ENCODE data around the gene BACH1. TPM values are rescaled to one million over a fixed set of nuclear protein-coding genes. Genes with fewer than 3 reads are reported as not detected.

BACH1 gene
- total and polyA plus RNA-seq, 7 donors, result 9.8 to 115 (median 48.3) TPM

DNA sequence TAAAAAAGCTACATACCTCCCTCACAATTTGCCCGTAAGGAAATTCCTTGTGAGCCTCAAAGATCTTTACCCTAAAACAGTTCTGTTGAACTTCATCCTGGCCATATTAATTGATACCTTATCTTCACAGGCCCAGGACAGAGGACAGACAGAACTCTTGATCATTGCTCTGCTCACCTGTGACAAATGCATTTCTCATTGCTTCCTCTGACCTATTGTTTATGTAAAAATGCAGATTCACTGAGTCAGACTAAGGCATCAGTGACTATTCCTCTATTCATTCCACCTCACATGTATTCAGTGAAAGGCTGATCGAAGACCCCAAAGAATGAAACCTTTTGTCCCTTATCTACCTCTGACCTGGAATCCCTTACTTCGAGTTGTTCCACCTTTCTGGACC lies 61.0 kb downstream of the BACH1 start:
- intact Hi-C loops (cut with DNase I), result no loop called here
- H3K27me3 ChIP-seq (ENCODE audit: insufficient read depth in 3 of 3, low read length in 2 of 3), result no peaks in the 10 kb centered on the region
- no peak overlapping the region for H3K4me3 ChIP-seq
- 94 to 97% (median 94%) methylated on average over 3 of the region's 3 CpGs for WGBS, 3 donors
- H3K36me3 ChIP-seq (ENCODE audit: insufficient read depth in 1 of 2, low read depth in 1 of 2), result peaks cover 0 to 26% of the 10 kb centered on the region in 2 donors
- H3K9me3 ChIP-seq, result no peaks in the 10 kb centered on the region
- DNase-seq (no peak), ATAC-seq (no peak)
- no peak overlapping the region for H3K27ac ChIP-seq
- TF ChIP-seq, protein P1, sequence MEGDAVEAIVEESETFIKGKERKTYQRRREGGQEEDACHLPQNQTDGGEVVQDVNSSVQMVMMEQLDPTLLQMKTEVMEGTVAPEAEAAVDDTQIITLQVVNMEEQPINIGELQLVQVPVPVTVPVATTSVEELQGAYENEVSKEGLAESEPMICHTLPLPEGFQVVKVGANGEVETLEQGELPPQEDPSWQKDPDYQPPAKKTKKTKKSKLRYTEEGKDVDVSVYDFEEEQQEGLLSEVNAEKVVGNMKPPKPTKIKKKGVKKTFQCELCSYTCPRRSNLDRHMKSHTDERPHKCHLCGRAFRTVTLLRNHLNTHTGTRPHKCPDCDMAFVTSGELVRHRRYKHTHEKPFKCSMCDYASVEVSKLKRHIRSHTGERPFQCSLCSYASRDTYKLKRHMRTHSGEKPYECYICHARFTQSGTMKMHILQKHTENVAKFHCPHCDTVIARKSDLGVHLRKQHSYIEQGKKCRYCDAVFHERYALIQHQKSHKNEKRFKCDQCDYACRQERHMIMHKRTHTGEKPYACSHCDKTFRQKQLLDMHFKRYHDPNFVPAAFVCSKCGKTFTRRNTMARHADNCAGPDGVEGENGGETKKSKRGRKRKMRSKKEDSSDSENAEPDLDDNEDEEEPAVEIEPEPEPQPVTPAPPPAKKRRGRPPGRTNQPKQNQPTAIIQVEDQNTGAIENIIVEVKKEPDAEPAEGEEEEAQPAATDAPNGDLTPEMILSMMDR (IDR thresholded peaks at IDR 0.05), result no peak
- H3K4me1 ChIP-seq, result no peaks in the 10 kb centered on the region

DNA sequence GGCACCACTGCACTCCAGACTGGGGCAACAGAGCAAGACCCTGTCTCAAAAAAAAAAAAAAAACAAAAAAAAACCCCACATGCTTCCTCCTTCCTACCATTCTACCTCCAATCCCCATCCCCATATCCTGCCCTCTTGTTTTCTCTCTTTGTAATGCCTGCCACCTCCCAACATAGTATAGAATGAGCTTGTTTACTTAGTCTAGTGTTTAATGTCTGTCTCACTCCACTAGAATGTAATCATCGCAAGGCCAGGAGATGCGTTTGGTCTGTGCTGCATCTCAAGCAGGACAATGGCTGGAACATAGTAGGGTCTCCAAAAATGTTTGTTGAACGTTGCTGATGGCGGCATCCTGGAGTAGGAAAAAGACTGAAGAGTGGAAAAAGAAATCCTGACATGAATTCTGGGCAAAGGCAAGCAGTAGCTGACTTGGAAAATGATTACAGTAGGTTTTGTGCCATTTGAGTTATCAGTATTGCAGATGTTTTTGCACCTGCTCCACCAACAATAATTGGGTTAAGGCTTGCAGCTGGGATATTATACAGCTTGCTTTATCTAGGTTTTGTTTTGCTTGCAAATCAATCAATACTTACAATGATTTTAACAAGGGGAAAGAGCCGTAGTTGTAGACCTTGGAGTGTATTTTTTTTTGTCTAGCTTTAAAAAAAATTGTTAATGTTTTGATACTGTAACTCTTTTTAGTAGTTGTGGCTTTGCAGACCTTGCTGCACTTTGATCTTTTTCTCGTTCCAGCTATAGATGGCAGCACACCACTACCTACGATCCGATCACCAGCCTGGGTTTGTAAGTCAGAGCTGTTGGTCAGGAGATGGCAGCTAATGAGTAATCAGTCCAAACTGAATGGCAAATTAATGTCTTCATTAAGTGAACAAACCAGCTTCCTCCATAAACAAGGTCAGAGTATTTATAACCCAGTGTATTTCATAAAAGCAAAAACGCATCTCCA lies 62.4 kb downstream of the BACH1 start:
- Histone ChIP-seq H3K36me3 (ENCODE audit: insufficient read depth in 1 of 2, low read depth in 1 of 2) (peaks cover 0 to 22% of the 10 kb centered on the region in 2 donors), H3K9me3 (no peaks in the 10 kb centered on the region), H3K4me1 (no peaks in the 10 kb centered on the region), H3K27me3 (ENCODE audit: insufficient read depth in 3 of 3, low read length in 2 of 3) (no peaks in the 10 kb centered on the region), H3K4me3 (no peak overlapping the region), H3K27ac (no peak overlapping the region)
- TF ChIP-seq, protein P1 (IDR thresholded peaks at IDR 0.05), result no peak
- intact Hi-C loops (cut with DNase I), result no loop called here
- no peak for DNase-seq
- 79 to 81% (median 81%) methylated on average over 9 of the region's 9 CpGs for WGBS, 3 donors
- ATAC-seq, result no peak

DNA sequence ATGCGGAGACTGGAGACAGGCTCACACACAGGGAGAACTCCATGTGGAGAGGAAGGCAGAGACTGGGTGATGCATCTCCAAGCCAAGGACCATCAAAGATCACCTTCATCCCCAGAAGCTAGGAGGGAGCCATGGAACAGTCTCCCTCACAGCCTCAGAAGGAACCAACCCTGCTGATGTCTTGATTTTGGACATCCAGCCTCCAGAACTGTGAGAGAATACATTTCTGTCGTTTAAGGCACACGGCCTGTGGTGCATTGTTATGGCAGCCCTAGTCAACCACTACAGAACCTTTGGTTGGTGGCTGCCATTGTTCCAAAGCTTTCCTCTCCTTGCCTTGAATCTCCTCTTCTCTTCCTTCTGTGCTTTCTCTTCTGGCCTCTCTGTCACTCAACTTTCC lies 64.0 kb downstream of the BACH1 start:
- Histone ChIP-seq H3K36me3 (ENCODE audit: insufficient read depth in 1 of 2, low read depth in 1 of 2) (peaks cover 0 to 22% of the 10 kb centered on the region in 2 donors), H3K4me3 (no peak overlapping the region), H3K9me3 (no peaks in the 10 kb centered on the region), H3K4me1 (no peaks in the 10 kb centered on the region), H3K27ac (no peak overlapping the region), H3K27me3 (ENCODE audit: insufficient read depth in 3 of 3, low read length in 2 of 3) (no peaks in the 10 kb centered on the region)
- WGBS, 3 donors, result 97 to 100% (median 99%) methylated on average over 3 of the region's 3 CpGs
- ATAC-seq (no peak), DNase-seq (no peak)
- TF ChIP-seq, protein P1 (IDR thresholded peaks at IDR 0.05), result no peak
- intact Hi-C loops (cut with DNase I), result no loop called here

DNA sequence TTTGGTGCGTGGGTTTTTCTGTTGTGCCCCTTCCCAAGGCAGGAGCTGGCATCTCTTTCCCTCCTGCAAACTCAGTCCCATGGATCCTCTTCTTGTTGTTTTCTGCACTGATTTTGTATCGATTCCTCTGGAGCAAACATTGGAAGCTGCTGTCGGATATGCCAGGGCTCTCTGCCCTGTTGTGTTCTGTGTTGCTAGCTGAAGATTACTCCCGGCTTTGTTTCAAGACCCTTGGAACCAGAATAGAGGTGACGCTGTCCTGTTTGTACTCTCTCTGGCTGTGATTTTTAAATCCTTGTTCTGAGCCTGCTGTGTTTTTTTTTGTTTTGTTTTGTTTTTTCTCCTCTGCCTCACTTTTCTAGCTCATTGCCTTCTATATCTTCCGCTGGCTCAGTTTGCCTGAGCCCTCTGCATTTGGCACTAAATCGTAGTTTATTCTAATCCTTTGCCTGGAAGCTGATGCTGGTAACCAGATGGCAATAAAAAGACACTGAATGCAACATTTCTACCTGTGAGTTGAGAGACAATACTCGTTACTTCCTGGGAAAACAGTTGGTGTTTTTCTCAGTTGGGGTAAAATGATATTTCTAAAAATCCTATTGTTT lies 67.0 kb downstream of the BACH1 start:
- H3K9me3 ChIP-seq, result no peaks in the 10 kb centered on the region
- ATAC-seq (no peak), DNase-seq (no peak)
- H3K36me3 ChIP-seq (ENCODE audit: insufficient read depth in 1 of 2, low read depth in 1 of 2), result peaks cover 0 to 41% of the 10 kb centered on the region in 2 donors
- WGBS, 3 donors, result 62 to 68% (median 64%) methylated on average over 8 of the region's 8 CpGs
- H3K27me3 ChIP-seq (ENCODE audit: insufficient read depth in 3 of 3, low read length in 2 of 3), result no peaks in the 10 kb centered on the region
- TF ChIP-seq, protein P1 (IDR thresholded peaks at IDR 0.05), result no peak
- intact Hi-C loops (cut with DNase I), result no loop called here
- H3K4me3 ChIP-seq, result no peak overlapping the region
- no peak overlapping the region for H3K27ac ChIP-seq
- H3K4me1 ChIP-seq, result no peaks in the 10 kb centered on the region
